Left hindlimb (tissue), 1 donor: ENCODE results near the gene IL37.
"Not testable (repeated sequence)": the region's sequence is repeated elsewhere in the genome, so short reads cannot be mapped to it uniquely, and the experiment has no call there.

Experiments used
- DNase-seq: peaks from one replicate; pipeline ENCODE4 v3.0.0-alpha.2; 2018

IL37 gene

GRCh38 chr2:112923967-112924338 lies 13.0 kb downstream of the IL37 start:
- no peak for DNase-seq

GRCh38 chr2:112924360-112924759 lies 13.4 kb downstream of the IL37 start:
- DNase-seq, result no peak

- no peak for DNase-seq
These were observed 13.9 kb downstream of the IL37 start for GRCh38 chr2:112924821-112925220.

- DNase-seq, result no peak
These were observed 15.7 kb downstream of the IL37 start for GRCh38 chr2:112926707-112927106.

GRCh38 chr2:112927745-112928144 lies 16.8 kb downstream of the IL37 start:
- no peak for DNase-seq

GRCh38 chr2:112933261-112933660 lies 22.3 kb downstream of the IL37 start:
- DNase-seq, result no peak

GRCh38 chr2:112934117-112934516 lies 23.2 kb downstream of the IL37 start:
- DNase-seq, result not testable (repeated sequence)

- no peak for DNase-seq
These were observed 25.9 kb downstream of the IL37 start for GRCh38 chr2:112936927-112937232.

- DNase-seq, result no peak
These were observed 27.9 kb downstream of the IL37 start for GRCh38 chr2:112938904-112939303.

- DNase-seq, result no peak
These were observed 28.5 kb downstream of the IL37 start for GRCh38 chr2:112939425-112939824.

- no peak for DNase-seq
These were observed 30.1 kb downstream of the IL37 start for GRCh38 chr2:112940859-112941625.

GRCh38 chr2:112941753-112942653 lies 31.0 kb downstream of the IL37 start:
- DNase-seq, result peak; percentile 54

GRCh38 chr2:112942654-112943002 lies 31.7 kb downstream of the IL37 start:
- DNase-seq, result no peak

GRCh38 chr2:112944971-112945370 lies 34.0 kb downstream of the IL37 start:
- no peak for DNase-seq

GRCh38 chr2:112946086-112946485 lies 35.1 kb downstream of the IL37 start:
- DNase-seq, result no peak

GRCh38 chr2:112947374-112947773 lies 36.4 kb downstream of the IL37 start:
- DNase-seq, result no peak

- DNase-seq, result no peak
These were observed 38.5 kb downstream of the IL37 start for GRCh38 chr2:112949456-112949855.

GRCh38 chr2:112954364-112954763 lies 43.4 kb downstream of the IL37 start:
- DNase-seq, result no peak

GRCh38 chr2:112957511-112957910 lies 46.5 kb downstream of the IL37 start:
- no peak for DNase-seq

GRCh38 chr2:112958428-112959108 lies 47.6 kb downstream of the IL37 start:
- DNase-seq, result no peak

GRCh38 chr2:112959109-112959812 lies 48.3 kb downstream of the IL37 start:
- no peak for DNase-seq

- no peak for DNase-seq
These were observed 49.4 kb downstream of the IL37 start for GRCh38 chr2:112960230-112960825.
